Frontal cortex (tissue), 4 donors: ENCODE measurements around the gene PPM1B. TPM values are rescaled to one million over a fixed set of nuclear protein-coding genes. Genes with fewer than 3 reads are reported as not detected.
"Not testable (repeated sequence)": the region's sequence is repeated elsewhere in the genome, so short reads cannot be mapped to it uniquely, and the experiment has no call there.

Experiments used
- DNase-seq, 2 donors: peaks; one replicate each; pipeline ENCODE4 v3.0.0; 2012; ENCODE audit warnings: low spot score in 2 of 2
- FAIRE-seq: peaks from 2 replicates; lab custom pipeline; 2012; peaks lifted over from hg19 to GRCh38; lab: Jason Lieb, UNC
- total RNA-seq: library from RNA; depleted of rRNA; stranded (reverse); fragments of >200 nt; gene quantifications from one replicate; pipeline ENCODE4 v1.2.3, GENCODE V29; 2014
- donor health status: control.
- donor health status: control.
- donor health status: control.

PPM1B gene
- total RNA-seq, 1 donor from 2014 or later, result 66.4 TPM

- FAIRE-seq, result no peak
- no peak for DNase-seq
Observed at GRCh38 chr2:44245083-44245861, 76.6 kb downstream of the PPM1B start.

GRCh38 chr2:44246436-44246835, 77.8 kb downstream of the PPM1B start:
- DNase-seq, result no peak
- FAIRE-seq, result no peak

GRCh38 chr2:44246840-44247369, 78.2 kb downstream of the PPM1B start:
- FAIRE-seq (no peak), DNase-seq (no peak)

- FAIRE-seq (no peak), DNase-seq (no peak)
Observed at GRCh38 chr2:44247924-44248323, 79.2 kb downstream of the PPM1B start.

GRCh38 chr2:44249269-44249668, 80.6 kb downstream of the PPM1B start:
- not testable (repeated sequence) for FAIRE-seq, DNase-seq

GRCh38 chr2:44250376-44250775, 81.7 kb downstream of the PPM1B start:
- FAIRE-seq (no peak), DNase-seq (no peak)

GRCh38 chr2:44254023-44254422, 85.3 kb downstream of the PPM1B start:
- DNase-seq (no peak), FAIRE-seq (no peak)

GRCh38 chr2:44255704-44256103, 87.0 kb downstream of the PPM1B start:
- FAIRE-seq, result not testable (repeated sequence)

GRCh38 chr2:44257802-44258201, 89.1 kb downstream of the PPM1B start:
- not testable (repeated sequence) for FAIRE-seq, DNase-seq

More at GRCh38 chr2:44255704-44256103, 87.0 kb downstream of the PPM1B start:
- DNase-seq, result not testable (repeated sequence)

GRCh38 chr2:44267269-44267795, 98.7 kb downstream of the PPM1B start:
- DNase-seq, result no peak
- FAIRE-seq, result no peak

- FAIRE-seq (no peak), DNase-seq (no peak)
Observed at GRCh38 chr2:44267796-44268648, 99.3 kb downstream of the PPM1B start.

GRCh38 chr2:44269831-44270230, 101.2 kb downstream of the PPM1B start:
- DNase-seq, result no peak
- FAIRE-seq, result no peak

- FAIRE-seq (no peak), DNase-seq (no peak)
Observed at GRCh38 chr2:44271296-44271695, 102.6 kb downstream of the PPM1B start.

- FAIRE-seq (no peak), DNase-seq (no peak)
Observed at GRCh38 chr2:44273076-44273475, 104.4 kb downstream of the PPM1B start.

- DNase-seq (no peak), FAIRE-seq (no peak)
Observed at GRCh38 chr2:44273596-44273995, 104.9 kb downstream of the PPM1B start.

GRCh38 chr2:44275927-44276303, 107.2 kb downstream of the PPM1B start:
- no peak for FAIRE-seq
- no peak for DNase-seq

- FAIRE-seq (no peak), DNase-seq (no peak)
Observed at GRCh38 chr2:44277541-44277940, 108.9 kb downstream of the PPM1B start.

- DNase-seq, result no peak
- FAIRE-seq, result no peak
Observed at GRCh38 chr2:44280869-44281268, 112.2 kb downstream of the PPM1B start.
